ENCODE results near the gene TCFL5. TPM values are rescaled to one million over a fixed set of nuclear protein-coding genes. Genes with fewer than 3 reads are reported as not detected.

TCFL5 gene
- total RNA-seq, 1 donor from 2014 or later: 6.3 TPM

DNA sequence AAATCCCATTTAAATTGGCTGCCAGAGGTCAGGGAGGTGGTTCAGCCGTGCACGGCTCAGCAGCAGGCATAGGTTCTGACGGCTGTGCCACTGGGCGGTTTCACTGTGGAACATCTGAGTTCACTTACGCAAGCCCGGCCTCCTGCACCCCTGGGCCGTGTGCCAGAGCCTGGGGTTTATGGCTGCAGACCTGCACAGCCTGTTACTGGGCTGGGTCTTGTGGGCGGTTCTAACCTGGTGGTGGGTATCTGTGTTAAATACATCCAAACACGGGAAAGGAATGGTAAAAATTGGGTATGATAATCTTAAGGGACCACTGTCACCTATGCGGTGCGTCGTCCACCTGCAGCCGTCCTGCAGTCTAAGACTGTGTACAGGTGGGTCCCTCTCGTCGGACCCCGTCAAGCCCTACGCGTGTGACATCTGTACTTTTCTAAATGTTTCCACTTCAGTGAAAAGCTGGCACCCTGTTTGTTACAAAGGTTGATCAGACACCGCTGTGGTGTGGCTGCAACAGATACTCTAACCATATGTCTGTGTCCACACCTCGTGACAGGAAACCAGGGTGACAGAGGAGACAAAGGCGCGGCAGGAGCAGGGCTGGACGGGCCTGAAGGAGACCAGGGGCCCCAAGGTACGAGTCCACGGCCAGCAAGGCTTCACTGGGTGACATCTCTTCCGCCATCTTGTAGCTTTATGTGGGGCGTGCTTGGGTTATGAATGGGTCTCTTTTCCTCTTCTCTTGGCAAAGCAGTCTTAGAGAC is 23.3 kb downstream of the TCFL5 start:
- H3K4me3 ChIP-seq (ENCODE audit: low read length in 3 of 3): no peak overlapping the region
- peaks cover 0 to 3% (median 0%) of the 10 kb centered on the region in 3 donors for H3K4me1 ChIP-seq (ENCODE audit: control insufficient read depth in 3 of 3, insufficient read depth in 3 of 3, low read length in 3 of 3)
- no peak overlapping the region for H3K27ac ChIP-seq (ENCODE audit: low read depth, low read length)
- H3K9me3 ChIP-seq (ENCODE audit: control insufficient read depth in 3 of 3, low read length in 3 of 3): no peaks in the 10 kb centered on the region
- no peak overlapping the region for H3K9ac ChIP-seq (ENCODE audit: low read depth in 1 of 3, low read length in 3 of 3)
- H3K36me3 ChIP-seq (ENCODE audit: control insufficient read depth in 3 of 3, insufficient read depth in 3 of 3, low read length in 3 of 3): no peaks in the 10 kb centered on the region
- H3K27me3 ChIP-seq (ENCODE audit: control insufficient read depth in 3 of 3, insufficient read depth in 3 of 3, low read length in 3 of 3): peaks cover 28 to 49% (median 35%) of the 10 kb centered on the region in 3 donors

DNA sequence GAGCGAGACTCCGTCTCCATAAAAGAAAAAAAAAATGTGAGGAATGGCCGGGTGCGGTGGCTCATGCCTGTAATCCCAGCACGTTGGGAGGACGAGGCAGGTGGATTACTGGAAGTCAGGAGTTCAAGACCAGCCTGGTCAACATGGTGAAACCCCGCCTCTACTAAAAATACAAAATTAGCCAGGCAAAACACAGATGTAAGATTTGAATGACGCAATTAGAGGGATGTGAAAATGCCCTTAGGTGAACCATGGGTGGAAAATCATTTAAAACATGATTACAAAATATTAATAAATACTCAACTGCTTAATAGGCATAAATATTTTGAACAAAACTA is 23.9 kb downstream of the TCFL5 start:
- peaks cover 0 to 3% (median under 1%) of the 10 kb centered on the region in 3 donors for H3K4me1 ChIP-seq (ENCODE audit: control insufficient read depth in 3 of 3, insufficient read depth in 3 of 3, low read length in 3 of 3)
- H3K27ac ChIP-seq (ENCODE audit: low read depth, low read length): no peak overlapping the region
- H3K27me3 ChIP-seq (ENCODE audit: control insufficient read depth in 3 of 3, insufficient read depth in 3 of 3, low read length in 3 of 3): peaks cover 31 to 53% (median 39%) of the 10 kb centered on the region in 3 donors
- H3K9me3 ChIP-seq (ENCODE audit: control insufficient read depth in 3 of 3, low read length in 3 of 3): no peaks in the 10 kb centered on the region
- no peak overlapping the region for H3K4me3 ChIP-seq (ENCODE audit: low read length in 3 of 3)
- no peak overlapping the region for H3K9ac ChIP-seq (ENCODE audit: low read depth in 1 of 3, low read length in 3 of 3)
- no peaks in the 10 kb centered on the region for H3K36me3 ChIP-seq (ENCODE audit: control insufficient read depth in 3 of 3, insufficient read depth in 3 of 3, low read length in 3 of 3)

DNA sequence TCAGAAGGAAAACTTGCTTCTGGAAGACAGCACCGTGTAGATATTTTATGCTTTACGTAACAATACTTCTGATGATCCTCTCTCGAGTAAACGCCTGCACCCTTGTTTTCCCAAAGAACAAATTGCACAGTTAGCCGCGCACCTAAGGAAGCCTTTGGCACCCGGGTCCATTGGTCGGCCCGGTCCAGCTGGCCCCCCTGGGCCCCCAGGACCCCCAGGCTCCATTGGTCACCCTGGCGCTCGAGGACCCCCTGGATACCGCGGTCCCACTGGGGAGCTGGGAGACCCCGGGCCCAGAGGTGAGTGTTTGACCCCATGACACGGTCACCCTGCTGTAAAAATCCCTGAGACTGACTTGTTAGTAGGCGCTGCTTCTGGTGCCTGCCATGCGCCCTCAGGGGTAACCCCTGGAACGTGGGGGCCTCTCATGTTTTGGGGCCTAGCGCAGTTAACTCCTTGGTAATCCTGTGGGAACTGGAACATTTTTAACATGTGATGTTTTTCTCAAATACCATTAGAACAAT is 24.6 kb downstream of the TCFL5 start:
- H3K4me3 ChIP-seq (ENCODE audit: low read length in 3 of 3): no peak overlapping the region
- H3K27me3 ChIP-seq (ENCODE audit: control insufficient read depth in 3 of 3, insufficient read depth in 3 of 3, low read length in 3 of 3): peaks cover 32 to 60% (median 47%) of the 10 kb centered on the region in 3 donors
- H3K27ac ChIP-seq (ENCODE audit: low read depth, low read length): no peak overlapping the region
- H3K4me1 ChIP-seq (ENCODE audit: control insufficient read depth in 3 of 3, insufficient read depth in 3 of 3, low read length in 3 of 3): peaks cover 0 to 10% (median 8%) of the 10 kb centered on the region in 3 donors
- no peaks in the 10 kb centered on the region for H3K9me3 ChIP-seq (ENCODE audit: control insufficient read depth in 3 of 3, low read length in 3 of 3)
- H3K36me3 ChIP-seq (ENCODE audit: control insufficient read depth in 3 of 3, insufficient read depth in 3 of 3, low read length in 3 of 3): no peaks in the 10 kb centered on the region
- H3K9ac ChIP-seq (ENCODE audit: low read depth in 1 of 3, low read length in 3 of 3): no peak overlapping the region

DNA sequence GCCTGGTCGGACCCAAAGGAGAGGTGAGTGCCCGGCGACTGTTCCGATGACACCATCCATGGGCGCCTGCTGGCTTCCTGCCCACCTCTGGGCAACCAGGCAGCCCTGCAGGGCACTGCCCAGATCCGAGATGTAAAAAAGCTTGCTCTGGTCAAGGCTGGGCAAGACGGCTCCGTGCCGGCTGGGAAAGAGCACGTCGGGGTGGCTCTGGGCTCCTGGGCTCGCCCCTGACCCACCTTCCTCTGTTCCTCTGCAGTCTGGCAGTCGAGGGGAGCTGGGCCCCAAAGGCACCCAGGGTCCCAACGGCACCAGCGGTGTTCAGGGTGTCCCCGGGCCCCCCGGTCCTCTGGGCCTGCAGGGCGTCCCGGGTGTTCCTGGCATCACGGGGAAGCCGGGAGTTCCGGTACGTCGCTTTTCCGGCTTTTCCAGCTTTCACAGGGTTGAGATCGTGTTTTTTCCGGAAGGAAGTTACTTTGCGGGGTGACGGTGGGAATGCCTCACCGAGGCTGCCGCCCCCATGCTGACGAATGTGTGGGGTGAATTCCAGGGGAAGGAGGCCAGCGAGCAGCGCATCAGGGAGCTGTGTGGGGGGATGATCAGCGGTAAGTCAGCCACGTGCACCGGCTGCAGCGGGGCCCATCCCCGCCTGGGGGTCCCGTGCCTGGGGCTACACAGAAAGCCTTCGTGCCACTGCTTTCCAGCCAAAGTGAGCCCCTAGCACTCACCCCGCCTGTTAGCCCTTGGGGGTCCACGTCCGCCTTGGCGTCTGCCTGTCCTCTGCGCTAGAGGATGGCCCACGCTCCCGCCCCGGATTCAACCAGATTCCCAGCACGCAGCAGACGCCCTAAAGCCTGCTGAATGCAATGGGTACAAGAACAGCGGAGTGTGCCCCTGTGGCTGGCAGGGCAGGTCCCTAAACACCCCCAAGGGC is 25.4 kb downstream of the TCFL5 start:
- H3K27ac ChIP-seq (ENCODE audit: low read depth, low read length): no peak overlapping the region
- H3K9me3 ChIP-seq (ENCODE audit: control insufficient read depth in 3 of 3, low read length in 3 of 3): no peaks in the 10 kb centered on the region
- no peak overlapping the region for H3K4me3 ChIP-seq (ENCODE audit: low read length in 3 of 3)
- no peaks in the 10 kb centered on the region for H3K36me3 ChIP-seq (ENCODE audit: control insufficient read depth in 3 of 3, insufficient read depth in 3 of 3, low read length in 3 of 3)
- H3K27me3 ChIP-seq (ENCODE audit: control insufficient read depth in 3 of 3, insufficient read depth in 3 of 3, low read length in 3 of 3): peaks cover 33 to 67% (median 52%) of the 10 kb centered on the region in 3 donors
- peaks cover 0 to 10% (median 10%) of the 10 kb centered on the region in 3 donors for H3K4me1 ChIP-seq (ENCODE audit: control insufficient read depth in 3 of 3, insufficient read depth in 3 of 3, low read length in 3 of 3)
- no peak overlapping the region for H3K9ac ChIP-seq (ENCODE audit: low read depth in 1 of 3, low read length in 3 of 3)

DNA sequence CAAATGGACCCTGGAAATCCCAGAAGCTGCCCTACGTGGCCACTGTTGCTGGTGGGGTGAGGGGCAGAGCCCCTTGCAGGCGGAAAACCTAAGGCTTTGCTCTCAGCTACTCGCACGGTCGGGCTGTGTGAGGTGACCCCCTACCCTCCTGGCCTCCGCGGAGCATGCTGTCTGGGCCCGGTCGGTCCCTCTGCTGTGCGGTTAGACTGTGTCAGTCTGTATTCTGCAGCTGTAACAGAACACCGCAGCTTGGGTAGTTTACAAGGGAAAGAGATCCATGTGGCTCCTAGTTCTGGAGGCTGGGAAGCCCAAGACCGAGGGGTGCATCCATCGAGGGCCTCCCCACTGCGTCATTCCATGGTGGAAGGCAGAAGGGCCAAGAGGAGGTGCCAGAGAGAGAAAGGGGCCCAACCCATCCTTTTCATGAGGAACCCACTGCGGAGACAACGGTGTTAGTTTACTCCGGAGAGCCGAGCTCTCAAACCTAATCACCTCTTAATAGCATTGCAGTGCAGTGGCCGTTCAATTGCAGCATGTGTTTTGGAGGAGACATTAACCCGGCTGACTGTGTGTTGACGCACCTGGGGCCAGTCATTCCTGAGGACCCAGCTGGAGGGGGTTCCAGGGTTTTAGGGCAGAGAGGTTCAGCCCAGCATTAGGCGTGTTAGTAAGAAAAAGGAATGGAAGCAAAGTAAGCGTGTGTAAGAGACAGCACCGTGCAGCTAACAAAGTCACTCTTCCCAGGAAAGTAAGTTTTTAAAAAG is 26.5 kb downstream of the TCFL5 start:
- Histone ChIP-seq H3K27ac (ENCODE audit: low read depth, low read length) (no peak overlapping the region), H3K4me1 (ENCODE audit: control insufficient read depth in 3 of 3, insufficient read depth in 3 of 3, low read length in 3 of 3) (peaks cover 0 to 10% (median 10%) of the 10 kb centered on the region in 3 donors), H3K9ac (ENCODE audit: low read depth in 1 of 3, low read length in 3 of 3) (no peak overlapping the region), H3K9me3 (ENCODE audit: control insufficient read depth in 3 of 3, low read length in 3 of 3) (no peaks in the 10 kb centered on the region), H3K4me3 (ENCODE audit: low read length in 3 of 3) (no peak overlapping the region), H3K27me3 (ENCODE audit: control insufficient read depth in 3 of 3, insufficient read depth in 3 of 3, low read length in 3 of 3) (peaks cover 33 to 63% (median 50%) of the 10 kb centered on the region in 3 donors), H3K36me3 (ENCODE audit: control insufficient read depth in 3 of 3, insufficient read depth in 3 of 3, low read length in 3 of 3) (no peaks in the 10 kb centered on the region)

DNA sequence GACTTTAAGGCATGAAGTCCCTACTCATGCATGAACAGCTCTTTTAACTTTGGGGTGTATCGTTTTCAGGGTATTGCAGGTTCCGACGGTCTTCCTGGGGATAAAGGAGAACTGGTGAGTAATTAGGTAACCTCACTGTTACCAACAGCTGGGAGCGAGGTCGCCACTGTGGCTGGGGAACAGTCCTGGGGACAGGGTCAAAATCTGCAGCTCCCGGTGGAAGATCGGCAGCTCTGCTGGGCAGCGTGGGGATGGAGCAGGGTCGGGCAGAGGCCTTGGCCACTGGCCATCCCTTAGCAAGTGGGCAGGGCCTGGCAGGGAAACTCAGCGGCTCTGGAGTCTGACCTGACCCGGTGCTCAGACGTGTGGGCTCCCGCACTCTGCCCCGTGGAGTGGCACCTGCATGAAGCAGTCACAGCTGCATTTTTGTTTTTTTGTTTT is 28.7 kb downstream of the TCFL5 start:
- H3K27ac ChIP-seq (ENCODE audit: low read depth, low read length): no peak overlapping the region
- no peak overlapping the region for H3K9ac ChIP-seq (ENCODE audit: low read depth in 1 of 3, low read length in 3 of 3)
- peaks cover 0 to 10% (median 9%) of the 10 kb centered on the region in 3 donors for H3K4me1 ChIP-seq (ENCODE audit: control insufficient read depth in 3 of 3, insufficient read depth in 3 of 3, low read length in 3 of 3)
- H3K27me3 ChIP-seq (ENCODE audit: control insufficient read depth in 3 of 3, insufficient read depth in 3 of 3, low read length in 3 of 3): peaks cover 25 to 47% (median 43%) of the 10 kb centered on the region in 3 donors
- no peaks in the 10 kb centered on the region for H3K36me3 ChIP-seq (ENCODE audit: control insufficient read depth in 3 of 3, insufficient read depth in 3 of 3, low read length in 3 of 3)
- no peaks in the 10 kb centered on the region for H3K9me3 ChIP-seq (ENCODE audit: control insufficient read depth in 3 of 3, low read length in 3 of 3)
- no peak overlapping the region for H3K4me3 ChIP-seq (ENCODE audit: low read length in 3 of 3)

DNA sequence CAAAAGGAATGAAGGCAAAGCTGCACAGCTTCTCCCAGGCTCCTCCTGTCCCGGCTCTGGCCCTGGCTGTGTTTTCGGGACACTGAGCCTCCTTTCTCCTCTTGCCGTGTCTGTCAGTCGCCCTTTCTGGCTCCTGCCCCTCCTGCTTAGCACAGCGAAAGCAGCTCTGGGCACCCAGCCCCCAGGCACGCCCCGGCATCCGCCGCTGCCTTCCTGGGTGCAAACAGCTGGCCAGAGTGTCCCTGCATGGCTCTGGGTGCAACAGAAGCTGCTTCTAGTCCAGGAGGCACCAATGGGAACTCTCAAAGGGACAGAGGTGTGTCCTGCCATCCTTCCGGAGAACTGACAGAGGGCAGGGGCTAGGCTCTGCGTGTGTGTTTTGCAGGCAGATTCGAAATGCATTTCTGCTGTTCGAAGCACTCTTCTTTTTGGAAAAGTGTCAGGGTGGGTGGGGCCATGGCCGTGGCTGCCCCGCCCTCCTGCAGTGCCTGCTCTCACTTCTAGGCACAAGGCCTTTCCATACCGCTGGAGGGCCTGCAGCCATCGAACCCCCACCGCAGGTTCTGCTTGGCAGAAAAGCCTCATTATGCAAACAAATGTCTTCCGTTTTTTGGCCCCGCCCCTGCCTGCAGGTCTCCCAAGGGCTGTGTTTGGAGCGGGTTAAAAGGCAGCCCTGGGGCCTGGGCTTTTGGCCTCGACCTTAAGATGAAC is 29.3 kb downstream of the TCFL5 start:
- Histone ChIP-seq H3K36me3 (ENCODE audit: control insufficient read depth in 3 of 3, insufficient read depth in 3 of 3, low read length in 3 of 3) (no peaks in the 10 kb centered on the region), H3K4me3 (ENCODE audit: low read length in 3 of 3) (no peak overlapping the region), H3K27ac (ENCODE audit: low read depth, low read length) (no peak overlapping the region), H3K27me3 (ENCODE audit: control insufficient read depth in 3 of 3, insufficient read depth in 3 of 3, low read length in 3 of 3) (peaks cover 22 to 42% (median 41%) of the 10 kb centered on the region in 3 donors), H3K4me1 (ENCODE audit: control insufficient read depth in 3 of 3, insufficient read depth in 3 of 3, low read length in 3 of 3) (peaks cover 0 to 10% (median 9%) of the 10 kb centered on the region in 3 donors), H3K9ac (ENCODE audit: low read depth in 1 of 3, low read length in 3 of 3) (peak overlapping the region in 2 of 3 donors; percentile 8 to 23), H3K9me3 (ENCODE audit: control insufficient read depth in 3 of 3, low read length in 3 of 3) (no peaks in the 10 kb centered on the region)

DNA sequence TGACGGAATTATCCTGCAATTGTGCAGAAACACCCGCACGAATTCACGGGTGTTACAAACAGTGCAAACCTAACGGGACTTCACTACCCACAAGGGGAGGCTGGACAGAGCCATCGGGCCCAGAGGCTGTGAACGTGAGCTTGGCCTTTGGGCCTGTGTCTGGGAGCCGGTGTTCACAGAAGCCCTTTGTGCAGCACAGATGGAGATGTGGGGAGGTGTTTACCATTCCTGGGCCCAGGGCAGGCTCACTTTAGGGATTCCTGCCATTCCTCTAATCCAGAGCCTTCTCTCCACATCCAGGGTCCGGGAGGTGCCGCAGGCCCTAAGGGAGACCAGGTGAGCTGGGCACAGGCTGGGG is 29.8 kb downstream of the TCFL5 start:
- H3K9me3 ChIP-seq (ENCODE audit: control insufficient read depth in 3 of 3, low read length in 3 of 3): no peaks in the 10 kb centered on the region
- no peak overlapping the region for H3K27ac ChIP-seq (ENCODE audit: low read depth, low read length)
- peaks cover 22 to 39% (median 37%) of the 10 kb centered on the region in 3 donors for H3K27me3 ChIP-seq (ENCODE audit: control insufficient read depth in 3 of 3, insufficient read depth in 3 of 3, low read length in 3 of 3)
- peak overlapping the region in 2 of 3 donors; percentile 8 to 23 for H3K9ac ChIP-seq (ENCODE audit: low read depth in 1 of 3, low read length in 3 of 3)
- H3K4me3 ChIP-seq (ENCODE audit: low read length in 3 of 3): no peak overlapping the region
- no peaks in the 10 kb centered on the region for H3K36me3 ChIP-seq (ENCODE audit: control insufficient read depth in 3 of 3, insufficient read depth in 3 of 3, low read length in 3 of 3)
- H3K4me1 ChIP-seq (ENCODE audit: control insufficient read depth in 3 of 3, insufficient read depth in 3 of 3, low read length in 3 of 3): peaks cover 0 to 10% (median 9%) of the 10 kb centered on the region in 3 donors

DNA sequence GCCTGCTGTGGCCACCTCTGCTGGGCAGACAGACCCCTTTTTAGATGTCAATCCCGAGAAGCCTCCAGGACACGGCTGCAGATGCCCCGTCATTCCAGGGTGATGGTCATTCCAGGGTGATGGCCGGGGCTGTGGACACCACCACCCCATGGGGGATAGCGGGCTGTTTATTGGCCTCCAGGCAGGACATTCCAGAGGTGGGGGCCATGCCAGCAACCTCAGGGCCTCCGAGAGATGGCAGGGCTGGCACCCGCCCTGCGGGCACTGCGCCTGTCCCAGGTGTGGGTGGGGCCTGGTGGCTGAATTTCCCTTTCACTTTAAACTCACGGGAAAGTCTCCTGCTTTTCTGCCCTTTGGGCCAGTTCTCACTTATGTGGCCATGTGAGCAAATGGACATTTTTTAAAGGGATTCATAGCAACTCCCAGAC is 30.2 kb downstream of the TCFL5 start:
- H3K36me3 ChIP-seq (ENCODE audit: control insufficient read depth in 3 of 3, insufficient read depth in 3 of 3, low read length in 3 of 3): no peaks in the 10 kb centered on the region
- no peak overlapping the region for H3K4me3 ChIP-seq (ENCODE audit: low read length in 3 of 3)
- H3K9me3 ChIP-seq (ENCODE audit: control insufficient read depth in 3 of 3, low read length in 3 of 3): no peaks in the 10 kb centered on the region
- peaks cover 0 to 10% (median 7%) of the 10 kb centered on the region in 3 donors for H3K4me1 ChIP-seq (ENCODE audit: control insufficient read depth in 3 of 3, insufficient read depth in 3 of 3, low read length in 3 of 3)
- no peak overlapping the region for H3K27ac ChIP-seq (ENCODE audit: low read depth, low read length)
- no peak overlapping the region for H3K9ac ChIP-seq (ENCODE audit: low read depth in 1 of 3, low read length in 3 of 3)
- H3K27me3 ChIP-seq (ENCODE audit: control insufficient read depth in 3 of 3, insufficient read depth in 3 of 3, low read length in 3 of 3): peaks cover 19 to 39% (median 33%) of the 10 kb centered on the region in 3 donors
